ENCODE data around the gene MPZL3.

Gene MPZL3

GRCh38 chr11:118223992-118224391 is 28.2 kb downstream of the MPZL3 start:
- H3K27me3 ChIP-seq (ENCODE audit: low read depth, low read length), result peaks cover 2% of the 10 kb centered on the region; the same call in 1 of the 2 replicates
- no peaks in the 10 kb centered on the region for H3K79me2 ChIP-seq (ENCODE audit: low read length)
- H3K4me3 ChIP-seq (ENCODE audit: low read length), result no peak overlapping the region
- H3K36me3 ChIP-seq (replicated peaks; ENCODE audit: low read depth, low read length), result no peaks in the 10 kb centered on the region
- no peak overlapping the region for H2AFZ ChIP-seq (ENCODE audit: low read depth, low read length)
- H3K4me1 ChIP-seq (ENCODE audit: low read length), result peaks cover 29% of the 10 kb centered on the region
- H4K20me1 ChIP-seq (ENCODE audit: insufficient read depth, low read length), result no peaks in the 10 kb centered on the region
- no peak overlapping the region; the same call in 1 of the 2 replicates for H3K4me2 ChIP-seq (ENCODE audit: low read length)
- no peak overlapping the region for H3K27ac ChIP-seq (ENCODE audit: low read length)
- no peak for TF ChIP-seq CTCF (IDR thresholded peaks at IDR 0.05; ENCODE audit: low read depth, low read length)
- no peak for TF ChIP-seq EZH2phosphoT487 (IDR thresholded peaks at IDR 0.05; ENCODE audit: low read depth)
- H3K9me3 ChIP-seq (ENCODE audit: insufficient read depth, low read length), result no peaks in the 10 kb centered on the region
- no peak overlapping the region for H3K9ac ChIP-seq (ENCODE audit: low read length)

- Histone ChIP-seq H3K4me2 (ENCODE audit: low read length) (no peak overlapping the region), H2AFZ (ENCODE audit: low read depth, low read length) (no peak overlapping the region), H3K36me3 (replicated peaks; ENCODE audit: low read depth, low read length) (no peaks in the 10 kb centered on the region), H3K27me3 (ENCODE audit: low read depth, low read length) (peaks cover 5% of the 10 kb centered on the region), H3K4me1 (ENCODE audit: low read length) (peaks cover 28% of the 10 kb centered on the region), H3K9me3 (ENCODE audit: insufficient read depth, low read length) (no peaks in the 10 kb centered on the region), H4K20me1 (ENCODE audit: insufficient read depth, low read length) (no peaks in the 10 kb centered on the region), H3K4me3 (ENCODE audit: low read length) (no peak overlapping the region), H3K9ac (ENCODE audit: low read length) (no peak overlapping the region), H3K27ac (ENCODE audit: low read length) (no peak overlapping the region), H3K79me2 (ENCODE audit: low read length) (no peaks in the 10 kb centered on the region)
- TF ChIP-seq CTCF (IDR thresholded peaks at IDR 0.05; ENCODE audit: low read depth, low read length) (no peak), EZH2phosphoT487 (IDR thresholded peaks at IDR 0.05; ENCODE audit: low read depth) (no peak)
Measured at GRCh38 chr11:118223570-118223969, 28.6 kb downstream of the MPZL3 start.

- no peak overlapping the region for H3K4me3 ChIP-seq (ENCODE audit: low read length)
- no peak overlapping the region for H3K9ac ChIP-seq (ENCODE audit: low read length)
- no peak overlapping the region for H2AFZ ChIP-seq (ENCODE audit: low read depth, low read length)
- no peaks in the 10 kb centered on the region for H4K20me1 ChIP-seq (ENCODE audit: insufficient read depth, low read length)
- H3K79me2 ChIP-seq (ENCODE audit: low read length), result no peaks in the 10 kb centered on the region
- H3K27ac ChIP-seq (ENCODE audit: low read length), result no peak overlapping the region
- TF ChIP-seq EZH2phosphoT487 (IDR thresholded peaks at IDR 0.05; ENCODE audit: low read depth), result no peak
- no peaks in the 10 kb centered on the region for H3K9me3 ChIP-seq (ENCODE audit: insufficient read depth, low read length)
- H3K4me2 ChIP-seq (ENCODE audit: low read length), result no peak overlapping the region
- peaks cover 5% of the 10 kb centered on the region for H3K27me3 ChIP-seq (ENCODE audit: low read depth, low read length)
- H3K4me1 ChIP-seq (ENCODE audit: low read length), result peaks cover 21% of the 10 kb centered on the region
- H3K36me3 ChIP-seq (replicated peaks; ENCODE audit: low read depth, low read length), result no peaks in the 10 kb centered on the region
Measured at GRCh38 chr11:118222437-118222836, 29.7 kb downstream of the MPZL3 start.

GRCh38 chr11:118221419-118221818 is 30.7 kb downstream of the MPZL3 start:
- H3K4me3 ChIP-seq (ENCODE audit: low read length), result no peak overlapping the region
- peaks cover 30% of the 10 kb centered on the region for H3K4me1 ChIP-seq (ENCODE audit: low read length)
- TF ChIP-seq EZH2phosphoT487 (IDR thresholded peaks at IDR 0.05; ENCODE audit: low read depth) (no peak), CTCF (IDR thresholded peaks at IDR 0.05; ENCODE audit: low read depth, low read length) (no peak)
- no peaks in the 10 kb centered on the region for H3K9me3 ChIP-seq (ENCODE audit: insufficient read depth, low read length)
- H3K36me3 ChIP-seq (replicated peaks; ENCODE audit: low read depth, low read length), result no peaks in the 10 kb centered on the region
- H3K79me2 ChIP-seq (ENCODE audit: low read length), result no peaks in the 10 kb centered on the region
- H3K27me3 ChIP-seq (ENCODE audit: low read depth, low read length), result peaks cover 5% of the 10 kb centered on the region
- H4K20me1 ChIP-seq (ENCODE audit: insufficient read depth, low read length), result no peaks in the 10 kb centered on the region
- H3K27ac ChIP-seq (ENCODE audit: low read length), result no peak overlapping the region
- no peak overlapping the region for H3K9ac ChIP-seq (ENCODE audit: low read length)
- H3K4me2 ChIP-seq (ENCODE audit: low read length), result no peak overlapping the region
- H2AFZ ChIP-seq (ENCODE audit: low read depth, low read length), result no peak overlapping the region

- no peak overlapping the region for H3K4me2 ChIP-seq (ENCODE audit: low read length)
- TF ChIP-seq CTCF (IDR thresholded peaks at IDR 0.05; ENCODE audit: low read depth, low read length), result no peak
- TF ChIP-seq EZH2phosphoT487 (IDR thresholded peaks at IDR 0.05; ENCODE audit: low read depth), result no peak
- no peaks in the 10 kb centered on the region for H4K20me1 ChIP-seq (ENCODE audit: insufficient read depth, low read length)
Measured at GRCh38 chr11:118219732-118220131, 32.4 kb downstream of the MPZL3 start.

More at GRCh38 chr11:118219732-118220131, 32.4 kb downstream of the MPZL3 start:
- H3K4me3 ChIP-seq (ENCODE audit: low read length), result no peak overlapping the region
- H3K27ac ChIP-seq (ENCODE audit: low read length), result no peak overlapping the region
- no peaks in the 10 kb centered on the region for H3K36me3 ChIP-seq (replicated peaks; ENCODE audit: low read depth, low read length)
- no peaks in the 10 kb centered on the region for H3K79me2 ChIP-seq (ENCODE audit: low read length)
- peaks cover 5% of the 10 kb centered on the region for H3K27me3 ChIP-seq (ENCODE audit: low read depth, low read length)
- peaks cover 39% of the 10 kb centered on the region for H3K4me1 ChIP-seq (ENCODE audit: low read length)
- H3K9me3 ChIP-seq (ENCODE audit: insufficient read depth, low read length), result no peaks in the 10 kb centered on the region
- no peak overlapping the region for H2AFZ ChIP-seq (ENCODE audit: low read depth, low read length)
- no peak overlapping the region for H3K9ac ChIP-seq (ENCODE audit: low read length)

Measured in OCI-LY3 (cell line).